ENCODE measurements around the gene CASP2.
A peak's percentile ranks its signal among the peaks of the same experiment; 100 is the strongest.
"Not testable (repeated sequence)": the region's sequence is repeated elsewhere in the genome, so short reads cannot be mapped to it uniquely, and the experiment has no call there.

CASP2 gene

GRCh38 chr7:143265017-143265693 is 23.0 kb upstream of the CASP2 start:
- DNase-seq = no peak

- DNase-seq = no peak
Measured at GRCh38 chr7:143269251-143269650, 18.9 kb upstream of the CASP2 start.

GRCh38 chr7:143271240-143271639 is 16.9 kb upstream of the CASP2 start:
- no peak for DNase-seq

GRCh38 chr7:143272871-143273270 is 15.3 kb upstream of the CASP2 start:
- DNase-seq = no peak

- DNase-seq = no peak
Measured at GRCh38 chr7:143279186-143280098, 8.7 kb upstream of the CASP2 start.

- no peak for DNase-seq
Measured at GRCh38 chr7:143280160-143280559, 8.0 kb upstream of the CASP2 start.

- no peak for DNase-seq
Measured at GRCh38 chr7:143280566-143280965, 7.6 kb upstream of the CASP2 start.

GRCh38 chr7:143281529-143281928 is 6.6 kb upstream of the CASP2 start:
- no peak for DNase-seq

GRCh38 chr7:143282124-143282523 is 6.0 kb upstream of the CASP2 start:
- DNase-seq = no peak

GRCh38 chr7:143283381-143283780 is 4.8 kb upstream of the CASP2 start:
- DNase-seq = no peak

GRCh38 chr7:143284591-143285469 is 3.3 kb upstream of the CASP2 start, which contains the start of gene TMEM139:
TSS of gene TMEM139 (plus strand) at chr7:143284958. CDS start at chr7:143285958, 1,000 bp downstream.
- no peak for DNase-seq

- no peak for DNase-seq
Measured at GRCh38 chr7:143285470-143285778, 2.7 kb upstream of the CASP2 start.

GRCh38 chr7:143285806-143286521 is 2.2 kb upstream of the CASP2 start:
- no peak for DNase-seq

- no peak for DNase-seq
Measured at GRCh38 chr7:143286522-143286890, 1.6 kb upstream of the CASP2 start.

GRCh38 chr7:143287339-143287934 is 714 bp upstream of the CASP2 start:
- no peak for DNase-seq

GRCh38 chr7:143288836-143289235 is 685 bp downstream of the CASP2 start:
- DNase-seq = no peak

GRCh38 chr7:143289421-143289820 is 1.3 kb downstream of the CASP2 start:
- DNase-seq = no peak

- not testable (repeated sequence) for DNase-seq
Measured at GRCh38 chr7:143289888-143290287, 1.7 kb downstream of the CASP2 start.

- DNase-seq = no peak
Measured at GRCh38 chr7:143290293-143290692, 2.1 kb downstream of the CASP2 start.

- DNase-seq = no peak
Measured at GRCh38 chr7:143292876-143293275, 4.7 kb downstream of the CASP2 start.

GRCh38 chr7:143295870-143296269 is 7.7 kb downstream of the CASP2 start:
- peak; percentile 25 for DNase-seq

GRCh38 chr7:143296686-143297085 is 8.5 kb downstream of the CASP2 start:
- no peak for DNase-seq

Data from hematopoietic multipotent progenitor cell treated with erythropoietin and hydrocortisone succinate and interleukin-3 and kit ligand, for 8 days (in vitro differentiated cells).